ENCODE measurements around the gene ARHGEF10L. TPM values are rescaled to one million over a fixed set of nuclear protein-coding genes. Genes with fewer than 3 reads are reported as not detected.

The ARHGEF10L gene
- total and polyA plus RNA-seq, 5 experiments from 2014 or later = 0.27 to 0.34 TPM; not detected in 3

- no peaks in the 10 kb centered on the region for H3K36me3 Mint-ChIP-seq
- H3K4me1 Mint-ChIP-seq = peaks cover 0 to 10% (median 0%) of the 10 kb centered on the region in 4 donors
- POLR2A ChIA-PET = no interaction called here
- H3K9me3 Mint-ChIP-seq = no peaks in the 10 kb centered on the region
- no peak overlapping the region for H3K4me3 Mint-ChIP-seq
- peaks cover 0 to 9% (median 5%) of the 10 kb centered on the region in 5 donors for H3K27me3 Mint-ChIP-seq
- no peak overlapping the region for H3K27ac Mint-ChIP-seq
- ATAC-seq (no peak), DNase-seq (no peak)
Measured at GRCh38 chr1:17636612-17637011, 97.1 kb downstream of the ARHGEF10L start.

- no peak overlapping the region for H3K27ac Mint-ChIP-seq
- H3K27me3 Mint-ChIP-seq = peaks cover 0 to 9% (median 5%) of the 10 kb centered on the region in 5 donors
- H3K9me3 Mint-ChIP-seq = no peaks in the 10 kb centered on the region
- ATAC-seq (no peak), DNase-seq (no peak)
- POLR2A ChIA-PET = no interaction called here
- peaks cover 0 to 10% (median 0%) of the 10 kb centered on the region in 4 donors for H3K4me1 Mint-ChIP-seq
- H3K4me3 Mint-ChIP-seq = no peak overlapping the region
- H3K36me3 Mint-ChIP-seq = no peaks in the 10 kb centered on the region
Measured at GRCh38 chr1:17637055-17637454, 97.6 kb downstream of the ARHGEF10L start.

DNA sequence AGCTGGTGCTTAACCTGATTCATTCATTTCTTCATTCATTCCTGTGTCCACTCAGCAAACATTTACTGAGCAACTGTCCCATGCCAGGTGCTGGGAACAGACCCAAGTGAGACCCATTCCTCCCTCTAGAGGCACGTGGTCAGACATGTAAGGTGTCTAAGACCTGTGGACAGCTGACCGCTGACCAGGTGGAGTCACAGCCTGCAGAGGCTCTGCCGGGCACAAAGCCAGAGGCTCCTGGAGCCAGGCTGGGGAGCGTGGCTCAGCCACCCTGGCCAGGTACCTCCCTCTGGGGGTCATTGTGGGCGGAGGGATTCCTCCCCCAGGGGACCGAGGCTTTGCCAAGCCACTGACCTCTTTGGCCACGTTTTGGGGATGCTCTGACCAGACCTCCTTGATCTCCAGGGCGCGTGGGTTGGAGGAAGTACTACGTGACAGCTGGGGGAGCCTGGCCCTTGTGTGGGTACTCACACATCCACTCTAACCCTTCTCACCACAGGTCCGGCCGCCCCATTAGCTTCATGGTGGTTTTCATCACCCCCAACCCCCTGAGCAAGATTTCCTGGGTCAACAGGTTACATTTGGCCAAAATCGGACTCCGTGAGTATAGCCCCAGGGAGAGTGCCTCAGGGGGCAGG lies 100.3 kb downstream of the ARHGEF10L start:
- peak overlapping the region in 2 of 10 donors; percentile 46 to 50 for H3K27ac Mint-ChIP-seq
- POLR2A ChIA-PET = no interaction called here
- peaks cover 0 to 9% (median 5%) of the 10 kb centered on the region in 5 donors for H3K27me3 Mint-ChIP-seq
- H3K9me3 Mint-ChIP-seq = no peaks in the 10 kb centered on the region
- H3K4me3 Mint-ChIP-seq = no peak overlapping the region
- DNase-seq = no peak
- ATAC-seq = no peak
- no peaks in the 10 kb centered on the region for H3K36me3 Mint-ChIP-seq
- H3K4me1 Mint-ChIP-seq = peaks cover 0 to 10% (median 0%) of the 10 kb centered on the region in 4 donors

DNA sequence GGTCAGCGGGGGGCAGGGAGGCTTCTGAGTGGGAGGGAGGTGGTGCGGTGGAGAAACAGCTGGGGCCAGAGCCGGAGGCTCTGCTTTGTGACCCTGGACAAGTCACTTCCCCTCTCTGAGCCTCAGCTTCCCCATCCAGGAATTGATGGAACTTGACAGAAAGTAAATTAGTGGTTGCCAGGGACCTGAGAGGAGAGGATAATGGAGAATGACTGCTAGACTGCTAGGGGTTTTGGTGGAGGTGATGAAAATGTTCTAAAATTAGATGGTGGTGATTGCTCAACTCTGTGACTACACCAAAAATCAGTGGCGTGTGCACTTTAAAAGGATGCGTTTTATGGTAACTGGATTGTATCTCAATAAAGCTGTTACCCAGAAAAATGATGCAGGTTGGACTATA lies 100.9 kb downstream of the ARHGEF10L start:
- ATAC-seq = no peak

DNA sequence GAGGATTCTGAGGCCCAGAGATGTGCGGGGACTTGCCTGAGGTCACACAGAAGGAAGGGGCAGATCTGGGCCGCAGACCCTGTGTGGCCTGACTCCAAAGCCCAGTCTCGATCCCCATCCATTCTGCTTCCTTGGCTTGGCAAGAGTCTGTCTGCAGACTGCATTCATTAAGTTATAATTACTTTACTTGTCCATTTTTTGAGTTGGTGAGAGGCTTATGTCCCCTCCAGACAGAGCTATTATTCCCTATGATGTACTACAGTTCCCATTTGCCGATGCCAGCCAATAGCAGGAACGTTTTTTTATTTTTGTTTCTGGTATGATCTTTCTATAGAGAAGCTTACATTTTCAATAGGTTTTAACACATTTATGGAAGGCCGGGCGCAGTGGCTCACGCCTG lies 101.5 kb downstream of the ARHGEF10L start:
- no peaks in the 10 kb centered on the region for H3K36me3 Mint-ChIP-seq
- POLR2A ChIA-PET = no interaction called here

More for the DNA sequence above, 100.9 kb downstream of the ARHGEF10L start:
- H3K27ac Mint-ChIP-seq = peak overlapping the region in 1 of 10 donors; percentile 50
- peaks cover 0 to 6% (median 0%) of the 10 kb centered on the region in 4 donors for H3K4me1 Mint-ChIP-seq
- no peaks in the 10 kb centered on the region for H3K9me3 Mint-ChIP-seq
- no peaks in the 10 kb centered on the region for H3K36me3 Mint-ChIP-seq
- no peak overlapping the region for H3K4me3 Mint-ChIP-seq
- DNase-seq = no peak
- POLR2A ChIA-PET = no interaction called here
- H3K27me3 Mint-ChIP-seq = peaks cover 0 to 9% (median 5%) of the 10 kb centered on the region in 5 donors

GRCh38 chr1:17642169-17642568 lies 102.7 kb downstream of the ARHGEF10L start:
- POLR2A ChIA-PET = no interaction called here
- no peak overlapping the region for H3K27ac Mint-ChIP-seq
- ATAC-seq = no peak

More for the DNA sequence above, 101.5 kb downstream of the ARHGEF10L start:
- H3K4me3 Mint-ChIP-seq = no peak overlapping the region
- DNase-seq (no peak), ATAC-seq (no peak)
- H3K9me3 Mint-ChIP-seq = no peaks in the 10 kb centered on the region
- peaks cover 0 to 1% (median 0%) of the 10 kb centered on the region in 4 donors for H3K4me1 Mint-ChIP-seq
- H3K27ac Mint-ChIP-seq = no peak overlapping the region
- H3K27me3 Mint-ChIP-seq = peaks cover 0 to 9% (median 5%) of the 10 kb centered on the region in 5 donors

GRCh38 chr1:17642943-17643342 lies 103.4 kb downstream of the ARHGEF10L start:
- Mint-ChIP-seq H3K9me3 (no peaks in the 10 kb centered on the region), H3K36me3 (no peaks in the 10 kb centered on the region), H3K27me3 (peaks cover 0 to 12% (median 5%) of the 10 kb centered on the region in 5 donors), H3K4me1 (no peaks in the 10 kb centered on the region), H3K27ac (no peak overlapping the region), H3K4me3 (peak overlapping the region in 1 of 10 donors; percentile 36)
- POLR2A ChIA-PET = no interaction called here
- ATAC-seq (no peak), DNase-seq (no peak)

More at GRCh38 chr1:17642169-17642568, 102.7 kb downstream of the ARHGEF10L start:
- H3K4me3 Mint-ChIP-seq = no peak overlapping the region
- no peak for DNase-seq
- H3K9me3 Mint-ChIP-seq = no peaks in the 10 kb centered on the region
- H3K4me1 Mint-ChIP-seq = no peaks in the 10 kb centered on the region
- peaks cover 0 to 12% (median 5%) of the 10 kb centered on the region in 5 donors for H3K27me3 Mint-ChIP-seq
- H3K36me3 Mint-ChIP-seq = no peaks in the 10 kb centered on the region

GRCh38 chr1:17643861-17644703 lies 104.6 kb downstream of the ARHGEF10L start:
- Mint-ChIP-seq H3K36me3 (no peaks in the 10 kb centered on the region), H3K4me3 (no peak overlapping the region), H3K4me1 (no peaks in the 10 kb centered on the region), H3K27me3 (peaks cover 0 to 12% (median 4%) of the 10 kb centered on the region in 5 donors), H3K27ac (no peak overlapping the region), H3K9me3 (no peaks in the 10 kb centered on the region)
- DNase-seq = no peak
- ATAC-seq = no peak
- POLR2A ChIA-PET = no interaction called here

GRCh38 chr1:17645068-17645911 lies 105.8 kb downstream of the ARHGEF10L start:
- POLR2A ChIA-PET = no interaction called here
- Mint-ChIP-seq H3K27me3 (peaks cover 0 to 4% (median 2%) of the 10 kb centered on the region in 5 donors), H3K27ac (no peak overlapping the region), H3K4me1 (no peaks in the 10 kb centered on the region), H3K9me3 (no peaks in the 10 kb centered on the region), H3K4me3 (no peak overlapping the region), H3K36me3 (no peaks in the 10 kb centered on the region)
- ATAC-seq (no peak), DNase-seq (no peak)

- peaks cover 0 to 3% (median 0%) of the 10 kb centered on the region in 5 donors for H3K27me3 Mint-ChIP-seq
- DNase-seq = no peak
- H3K27ac Mint-ChIP-seq = no peak overlapping the region
- ATAC-seq = no peak
- POLR2A ChIA-PET = no interaction called here
- no peak overlapping the region for H3K4me3 Mint-ChIP-seq
- H3K4me1 Mint-ChIP-seq = no peaks in the 10 kb centered on the region
- H3K36me3 Mint-ChIP-seq = no peaks in the 10 kb centered on the region
- no peaks in the 10 kb centered on the region for H3K9me3 Mint-ChIP-seq
Measured at GRCh38 chr1:17646444-17647280, 107.2 kb downstream of the ARHGEF10L start.

DNA sequence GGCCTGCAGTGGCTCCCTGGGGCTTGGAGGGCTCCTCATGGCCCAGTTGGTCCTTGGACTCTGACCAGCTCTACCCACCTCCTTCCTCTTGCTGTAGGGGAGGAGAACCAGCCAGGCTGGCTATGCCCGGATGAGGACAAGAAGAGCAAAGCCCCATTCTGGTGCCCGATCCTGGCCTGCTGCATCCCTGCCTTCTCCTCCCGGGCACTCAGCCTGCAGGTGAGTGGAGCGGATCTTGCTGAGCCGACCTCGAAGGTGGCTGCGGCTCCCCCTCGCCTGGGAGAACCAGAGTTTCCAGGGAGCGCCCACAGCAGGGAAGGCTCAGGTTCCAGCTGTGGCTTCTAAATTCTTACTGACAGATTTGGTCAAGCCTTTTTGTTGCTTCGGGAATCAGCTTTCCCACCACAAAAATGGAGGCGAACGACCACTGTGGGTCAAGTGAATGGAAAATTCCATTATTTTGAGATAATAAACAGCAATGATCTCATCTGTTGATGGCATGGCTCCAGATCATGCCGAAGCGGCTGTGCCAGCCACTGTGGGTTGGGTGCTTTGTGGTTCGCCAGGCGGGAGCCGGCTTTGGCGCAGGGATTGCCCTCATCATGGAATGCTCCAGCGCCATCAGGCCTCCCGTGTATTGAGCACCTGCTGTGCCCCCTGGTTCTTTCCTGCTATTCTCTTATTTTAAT lies 109.1 kb downstream of the ARHGEF10L start:
- Mint-ChIP-seq H3K36me3 (no peaks in the 10 kb centered on the region), H3K27ac (no peak overlapping the region), H3K4me1 (no peaks in the 10 kb centered on the region), H3K9me3 (no peaks in the 10 kb centered on the region), H3K4me3 (no peak overlapping the region), H3K27me3 (peaks cover 0 to 3% (median 0%) of the 10 kb centered on the region in 5 donors)
- ATAC-seq (no peak), DNase-seq (no peak)
- POLR2A ChIA-PET = no interaction called here
